ENCODE measurements around the gene FAM120AOS. TPM values are rescaled to one million over a fixed set of nuclear protein-coding genes. Genes with fewer than 3 reads are reported as not detected.

FAM120AOS gene
- total and polyA plus RNA-seq, 8 donors, result 41.2 to 60.0 (median 55.6) TPM

DNA sequence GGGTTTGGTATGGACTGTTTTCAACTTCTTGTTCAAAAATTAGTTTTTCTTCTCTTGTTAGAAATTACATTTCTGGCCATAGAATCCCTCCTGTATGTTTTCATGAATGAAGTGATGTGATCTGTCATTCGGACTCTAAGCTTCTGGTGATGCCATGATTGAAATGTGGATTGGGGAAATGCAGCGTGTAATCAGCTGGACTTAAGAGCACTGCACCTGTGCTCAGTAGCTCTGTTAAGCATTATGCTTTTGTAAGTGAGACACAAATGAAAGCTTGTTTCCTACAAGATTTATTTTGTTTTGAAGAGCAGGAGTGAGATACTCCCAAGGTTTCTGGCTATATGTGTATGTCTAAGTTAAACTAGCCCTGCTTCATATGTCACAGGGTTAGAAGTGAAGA lies 24.0 kb upstream of the FAM120AOS start:
- H3K9me3 ChIP-seq, result no peaks in the 10 kb centered on the region
- DNase-seq, result no peak
- peaks cover 0 to 4% of the 10 kb centered on the region in 2 donors for H3K4me1 ChIP-seq
- H3K27ac ChIP-seq, result no peak overlapping the region
- no peak overlapping the region for H3K4me3 ChIP-seq
- ATAC-seq, result no peak
- H3K36me3 ChIP-seq, result peaks cover 0 to 28% of the 10 kb centered on the region in 2 donors
- intact Hi-C loops (cut with DNase I), result no loop called here
- H3K27me3 ChIP-seq, result no peaks in the 10 kb centered on the region
- TF ChIP-seq CTCF (IDR thresholded peaks at IDR 0.05), result no peak

DNA sequence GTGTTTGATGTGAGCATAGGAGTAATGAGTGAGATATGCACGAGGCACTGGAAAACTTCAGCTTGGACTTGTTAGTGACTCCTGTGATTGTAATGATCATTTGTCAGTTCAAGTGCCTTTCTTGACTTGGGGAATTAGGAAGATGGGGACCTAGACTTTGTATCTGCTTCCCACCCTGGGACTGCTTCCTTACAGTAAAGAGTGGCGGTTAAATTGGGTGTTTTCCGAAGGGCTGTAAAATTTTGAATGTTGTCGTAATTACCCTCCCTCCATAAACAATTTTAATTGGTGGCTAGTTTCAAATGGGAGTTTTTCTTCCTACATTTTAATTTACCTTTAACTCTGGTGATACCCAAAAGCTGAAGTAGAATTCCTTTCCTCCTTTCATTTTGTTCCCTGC lies 23.5 kb upstream of the FAM120AOS start:
- H3K9me3 ChIP-seq, result no peaks in the 10 kb centered on the region
- no peak for TF ChIP-seq CTCF (IDR thresholded peaks at IDR 0.05)
- H3K36me3 ChIP-seq, result peaks cover 0 to 31% of the 10 kb centered on the region in 2 donors
- DNase-seq, result no peak
- peaks cover 0 to 4% of the 10 kb centered on the region in 2 donors for H3K4me1 ChIP-seq
- no peaks in the 10 kb centered on the region for H3K27me3 ChIP-seq
- no peak for ATAC-seq
- intact Hi-C loops (cut with DNase I), result no loop called here
- H3K27ac ChIP-seq, result no peak overlapping the region
- H3K4me3 ChIP-seq, result no peak overlapping the region

DNA sequence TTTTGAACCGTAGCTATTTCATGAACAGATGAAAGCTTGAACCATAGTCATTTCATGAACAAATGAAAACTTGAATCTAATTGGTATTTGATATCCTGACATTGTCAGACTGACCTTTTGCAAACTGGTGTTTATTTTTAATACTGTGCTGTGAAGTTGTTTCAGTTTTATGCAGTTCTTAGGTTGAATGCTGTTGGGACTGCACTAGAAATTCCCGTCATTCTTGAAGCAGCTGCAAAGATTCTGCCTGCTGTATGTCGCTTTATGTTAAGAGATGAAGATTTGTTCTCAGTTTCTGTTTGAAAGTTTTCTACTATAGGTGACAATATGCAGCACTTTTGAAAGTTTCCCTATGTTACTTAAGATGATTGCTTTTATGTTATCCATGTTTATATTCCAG lies 22.5 kb upstream of the FAM120AOS start:
- DNase-seq (no peak), ATAC-seq (no peak)
- Histone ChIP-seq H3K27me3 (no peaks in the 10 kb centered on the region), H3K4me3 (no peak overlapping the region), H3K27ac (no peak overlapping the region), H3K4me1 (peaks cover 0 to 13% of the 10 kb centered on the region in 2 donors), H3K36me3 (peaks cover 0 to 31% of the 10 kb centered on the region in 2 donors), H3K9me3 (no peaks in the 10 kb centered on the region)
- intact Hi-C loops (cut with DNase I), result no loop called here
- no peak for TF ChIP-seq CTCF (IDR thresholded peaks at IDR 0.05)

GRCh38 chr9:93475108-93475507 lies 21.7 kb upstream of the FAM120AOS start:
- intact Hi-C loops (cut with DNase I), result no loop called here
- Histone ChIP-seq H3K4me1 (peaks cover 0 to 20% of the 10 kb centered on the region in 2 donors), H3K27ac (no peak overlapping the region), H3K27me3 (no peaks in the 10 kb centered on the region), H3K9me3 (no peaks in the 10 kb centered on the region), H3K36me3 (peaks cover 0 to 31% of the 10 kb centered on the region in 2 donors), H3K4me3 (no peak overlapping the region)
- ATAC-seq, result no peak
- DNase-seq, result no peak
- TF ChIP-seq CTCF (IDR thresholded peaks at IDR 0.05), result no peak

DNA sequence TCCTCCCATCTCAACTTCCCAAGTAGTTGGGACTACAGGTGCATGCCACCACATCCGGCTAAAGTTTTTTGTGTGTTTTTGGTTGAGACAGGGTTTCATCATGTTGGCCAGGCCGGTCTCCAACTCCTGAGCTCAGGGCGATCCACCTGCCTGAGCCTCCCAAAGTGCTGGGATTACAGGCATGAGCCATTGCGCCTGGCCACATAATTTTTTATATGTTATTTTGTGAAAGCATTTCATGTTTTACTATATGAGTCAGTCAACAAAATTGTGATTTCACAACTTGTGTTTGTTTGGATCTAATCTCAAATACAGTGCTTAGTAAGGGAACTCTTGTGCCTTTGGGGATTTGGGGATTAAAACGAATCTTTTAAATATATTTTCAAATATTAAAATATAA lies 20.0 kb upstream of the FAM120AOS start:
- H3K36me3 ChIP-seq, result peaks cover 0 to 29% of the 10 kb centered on the region in 2 donors
- ATAC-seq (no peak), DNase-seq (no peak)
- no peak for TF ChIP-seq CTCF (IDR thresholded peaks at IDR 0.05)
- H3K27ac ChIP-seq, result no peak overlapping the region
- intact Hi-C loops (cut with DNase I), result no loop called here
- no peaks in the 10 kb centered on the region for H3K27me3 ChIP-seq
- H3K4me3 ChIP-seq, result no peak overlapping the region
- no peaks in the 10 kb centered on the region for H3K9me3 ChIP-seq
- H3K4me1 ChIP-seq, result peaks cover 13 to 37% of the 10 kb centered on the region in 2 donors
